CD8-positive, alpha-beta memory T cell (primary cell): ENCODE data around the gene MAN2A1. TPM values are rescaled to one million over a fixed set of nuclear protein-coding genes. Genes with fewer than 3 reads are reported as not detected.
"Not testable (repeated sequence)": the region's sequence is repeated elsewhere in the genome, so short reads cannot be mapped to it uniquely, and the experiment has no call there.

Experiments used
- CTCF ChIA-PET: fragments of 350-600 bp; sonication (Branson Sonifier 250); formaldehyde crosslinking; loops from one replicate; lab custom pipeline; 2021; ENCODE audit warnings: antibody characterized with exemption; lab: Charles Lee
- POLR2A ChIA-PET: fragments of 350-600 bp; sonication (Branson Sonifier 250); formaldehyde crosslinking; loops from one replicate; lab custom pipeline; 2021; ENCODE audit warnings: antibody characterized with exemption; lab: Charles Lee
- DNase-seq, 5 donors: peaks; one replicate each; pipeline versions ENCODE4 v3.0.0 to v3.0.0-alpha.2; 2020 to 2022; ENCODE audit warnings: mixed read lengths in 1 of 5
- H3K27ac ChIP-seq: one replicate; pipeline ENCODE4 v1.7.0; 2013; ENCODE audit warnings: low read depth, mild to moderate bottlenecking, low read length, moderate library complexity
- H3K27me3 ChIP-seq: 2 replicates; pipeline ENCODE4 v1.7.0; 2013; ENCODE audit warnings: low read length, mild to moderate bottlenecking; ENCODE audit not compliant: insufficient read depth, poor library complexity, severe bottlenecking
- H3K36me3 ChIP-seq: 2 replicates; pipeline ENCODE4 v1.7.0; 2013; ENCODE audit warnings: mild to moderate bottlenecking, low read length, moderate library complexity; ENCODE audit not compliant: insufficient read depth
- H3K4me1 ChIP-seq: 2 replicates; pipeline ENCODE4 v1.7.0; 2013; ENCODE audit warnings: mild to moderate bottlenecking, low read length, moderate library complexity; ENCODE audit not compliant: insufficient read depth
- H3K4me3 ChIP-seq: 2 replicates; pipeline ENCODE4 v1.7.0; 2013; ENCODE audit warnings: mild to moderate bottlenecking, low read length
- H3K9me3 ChIP-seq: 2 replicates; pipeline ENCODE4 v1.7.0; 2013; ENCODE audit warnings: mild to moderate bottlenecking, low read length
- H3K27ac Mint-ChIP-seq, 8 donors: one replicate each; pipeline ENCODE4 v1.8.0; 2020 to 2021; ENCODE audit warnings: mixed read lengths in 8 of 8, mild to moderate bottlenecking in 6 of 8, inconsistent platforms in 3 of 8, moderate library complexity in 3 of 8
- H3K27me3 Mint-ChIP-seq, 2 donors: one replicate each; pipeline ENCODE4 v1.8.0; 2020 to 2021; ENCODE audit warnings: mixed read lengths in 2 of 2, mild to moderate bottlenecking in 1 of 2, moderate library complexity in 1 of 2
- H3K36me3 Mint-ChIP-seq, 3 donors: one replicate each; pipeline ENCODE4 v1.8.0; 2020 to 2021; ENCODE audit warnings: mixed read lengths in 3 of 3, inconsistent platforms in 1 of 3, mild to moderate bottlenecking in 1 of 3
- H3K4me1 Mint-ChIP-seq, 3 donors: one replicate each; pipeline ENCODE4 v1.8.0; 2020 to 2021; ENCODE audit warnings: mixed read lengths in 3 of 3, inconsistent platforms in 1 of 3, mild to moderate bottlenecking in 1 of 3
- H3K4me3 Mint-ChIP-seq, 7 donors: one replicate each; pipeline ENCODE4 v1.8.0; 2020 to 2021; ENCODE audit warnings: mixed read lengths in 7 of 7, mild to moderate bottlenecking in 6 of 7, moderate library complexity in 4 of 7, inconsistent platforms in 2 of 7
- H3K9me3 Mint-ChIP-seq, 5 donors: one replicate each; pipeline ENCODE4 v1.8.0; 2020 to 2022; ENCODE audit warnings: mixed read lengths in 5 of 5, mild to moderate bottlenecking in 3 of 5, moderate library complexity in 2 of 5, inconsistent platforms in 1 of 5
- polyA plus RNA-seq: library from polyadenylated mRNA; unstranded; fragments of 300-500 nt; fragmentation: Illumina TruSeq; gene quantifications from one replicate; pipeline ENCODE4 v1.2.3, GENCODE V29; 2021
- total RNA-seq, 2 experiments: library from RNA; stranded (reverse); gene quantifications; one replicate each; pipeline ENCODE4 v1.2.3, GENCODE V29; 2021

The MAN2A1 gene
- total and polyA plus RNA-seq, 3 experiments from 2014 or later, result 28.1 to 30.8 (median 28.9) TPM

DNA sequence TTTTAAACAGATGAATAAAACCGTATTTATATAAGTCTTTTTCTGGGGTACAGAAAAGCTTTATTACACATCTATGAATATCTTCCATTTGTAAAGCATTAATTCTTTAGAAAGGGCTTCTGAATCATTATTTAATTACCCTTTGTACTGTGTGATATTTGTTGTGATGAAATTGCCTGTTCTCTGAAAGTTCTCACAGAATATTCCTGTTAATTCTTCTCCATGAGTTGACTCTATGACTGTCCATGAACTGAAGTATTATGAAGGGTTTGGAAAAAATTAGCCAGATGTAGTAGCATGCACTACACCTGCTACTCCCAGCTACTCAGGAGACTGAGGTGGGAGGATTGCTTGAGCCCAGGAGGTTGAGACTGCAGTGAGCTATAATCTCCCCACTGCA is 127.0 kb downstream of the MAN2A1 start:
- POLR2A ChIA-PET, result no interaction called here
- peak overlapping the region in 1 of 8 donors; percentile 14 for H3K27ac Mint-ChIP-seq
- H3K4me3 Mint-ChIP-seq, result no peak overlapping the region
- no peak for DNase-seq
- H3K36me3 Mint-ChIP-seq, result peaks cover 12 to 70% (median 17%) of the 10 kb centered on the region in 3 donors
- Histone ChIP-seq H3K4me1 (no peaks in the 10 kb centered on the region), H3K27me3 (no peaks in the 10 kb centered on the region), H3K9me3 (no peaks in the 10 kb centered on the region), H3K4me3 (no peak overlapping the region), H3K27ac (no peak overlapping the region), H3K36me3 (peaks cover 17% of the 10 kb centered on the region)
- H3K27me3 Mint-ChIP-seq, result no peaks in the 10 kb centered on the region
- CTCF ChIA-PET, result no interaction called here
- peaks cover 0 to 11% (median 3%) of the 10 kb centered on the region in 3 donors for H3K4me1 Mint-ChIP-seq
- no peaks in the 10 kb centered on the region for H3K9me3 Mint-ChIP-seq

DNA sequence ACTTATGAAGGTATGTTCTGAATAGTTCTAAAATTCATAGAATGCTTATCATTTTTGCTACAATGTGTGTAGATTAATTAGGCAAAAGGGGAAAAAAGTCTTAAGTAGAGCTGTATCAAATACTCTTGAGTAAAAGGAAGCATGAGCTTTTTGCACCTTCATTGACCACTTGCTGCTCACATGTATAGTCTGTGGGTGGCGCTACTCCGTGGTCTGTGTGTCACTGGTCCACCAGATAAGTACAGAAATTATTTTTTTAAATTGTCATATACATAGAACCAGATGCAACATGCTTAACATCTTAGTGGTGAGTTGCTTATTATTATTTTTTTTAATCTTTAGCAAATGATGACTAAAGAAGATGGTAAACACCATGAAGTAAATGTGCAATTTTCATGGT is 130.2 kb downstream of the MAN2A1 start:
- ChIA-PET POLR2A (no interaction called here), CTCF (no interaction called here)
- H3K36me3 Mint-ChIP-seq, result peaks cover 12 to 73% (median 15%) of the 10 kb centered on the region in 3 donors

GRCh38 chr5:109823597-109823996 is 133.9 kb downstream of the MAN2A1 start:
- Mint-ChIP-seq H3K4me3 (no peak overlapping the region), H3K27me3 (no peaks in the 10 kb centered on the region), H3K27ac (no peak overlapping the region), H3K4me1 (peaks cover 0 to 20% (median 7%) of the 10 kb centered on the region in 3 donors), H3K36me3 (peaks cover 18 to 78% (median 30%) of the 10 kb centered on the region in 3 donors), H3K9me3 (no peaks in the 10 kb centered on the region)
- no peak for DNase-seq
- H3K36me3 ChIP-seq, result peaks cover 9% of the 10 kb centered on the region
- H3K27me3 ChIP-seq, result no peaks in the 10 kb centered on the region
- H3K27ac ChIP-seq, result no peak overlapping the region
- ChIA-PET POLR2A (no interaction called here), CTCF (interaction anchor here (1.8 kb wide), 1 partner anchor 16 kb away, joined by 4 read pairs; no protein-coding TSS in a partner anchor)
- no peaks in the 10 kb centered on the region for H3K9me3 ChIP-seq
- H3K4me1 ChIP-seq, result no peaks in the 10 kb centered on the region
- no peak overlapping the region for H3K4me3 ChIP-seq

More for the DNA sequence above, 130.2 kb downstream of the MAN2A1 start:
- no peak for DNase-seq
- H3K9me3 ChIP-seq, result no peaks in the 10 kb centered on the region
- H3K27ac Mint-ChIP-seq, result no peak overlapping the region
- no peak overlapping the region for H3K4me3 ChIP-seq
- H3K36me3 ChIP-seq, result peaks cover 14% of the 10 kb centered on the region
- no peak overlapping the region for H3K27ac ChIP-seq
- no peak overlapping the region for H3K4me3 Mint-ChIP-seq
- H3K27me3 ChIP-seq, result no peaks in the 10 kb centered on the region
- no peaks in the 10 kb centered on the region for H3K4me1 ChIP-seq
- no peaks in the 10 kb centered on the region for H3K27me3 Mint-ChIP-seq
- H3K4me1 Mint-ChIP-seq, result peaks cover 0 to 11% (median 2%) of the 10 kb centered on the region in 3 donors
- no peaks in the 10 kb centered on the region for H3K9me3 Mint-ChIP-seq

- ChIA-PET POLR2A (no interaction called here), CTCF (no interaction called here)
- H3K27me3 ChIP-seq, result no peaks in the 10 kb centered on the region
- no peaks in the 10 kb centered on the region for H3K4me1 ChIP-seq
- H3K27ac ChIP-seq, result no peak overlapping the region
- peaks cover 5% of the 10 kb centered on the region for H3K36me3 ChIP-seq
- no peak for DNase-seq
- Mint-ChIP-seq H3K4me1 (peaks cover 8 to 28% (median 9%) of the 10 kb centered on the region in 3 donors), H3K36me3 (peaks cover 19 to 77% (median 33%) of the 10 kb centered on the region in 3 donors), H3K4me3 (no peak overlapping the region), H3K9me3 (no peaks in the 10 kb centered on the region), H3K27me3 (no peaks in the 10 kb centered on the region), H3K27ac (peak overlapping the region in 4 of 8 donors; percentile 17 to 89 (median 44))
- no peak overlapping the region for H3K4me3 ChIP-seq
- no peaks in the 10 kb centered on the region for H3K9me3 ChIP-seq
Observed at GRCh38 chr5:109825450-109825849, 135.7 kb downstream of the MAN2A1 start.

DNA sequence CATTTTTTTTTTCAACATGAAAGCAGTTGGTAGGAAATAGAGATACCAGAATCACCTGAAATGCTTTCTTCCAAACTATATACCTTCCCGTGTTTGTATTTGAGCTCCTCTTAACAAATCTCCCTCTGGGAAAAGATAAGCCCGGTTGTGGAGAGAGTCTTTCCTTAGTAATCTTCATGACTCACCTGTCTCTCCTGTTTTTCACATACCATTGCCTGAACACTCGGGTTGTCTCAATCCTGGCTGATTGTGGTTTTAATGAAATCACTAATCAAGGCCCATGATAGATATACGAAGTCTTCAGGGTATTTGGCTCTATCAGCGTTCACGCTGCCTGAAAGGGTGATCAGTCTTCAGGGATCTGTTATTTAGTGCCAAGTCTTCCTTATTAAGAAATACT is 136.7 kb downstream of the MAN2A1 start:
- DNase-seq, result no peak
- Mint-ChIP-seq H3K27ac (peak overlapping the region in 1 of 8 donors; percentile 51), H3K9me3 (no peaks in the 10 kb centered on the region), H3K27me3 (no peaks in the 10 kb centered on the region), H3K4me1 (peaks cover 11 to 28% (median 17%) of the 10 kb centered on the region in 3 donors), H3K36me3 (peaks cover 16 to 74% (median 30%) of the 10 kb centered on the region in 3 donors), H3K4me3 (no peak overlapping the region)
- Histone ChIP-seq H3K27me3 (no peaks in the 10 kb centered on the region), H3K27ac (no peak overlapping the region), H3K36me3 (peaks cover 3% of the 10 kb centered on the region), H3K9me3 (no peaks in the 10 kb centered on the region), H3K4me3 (no peak overlapping the region), H3K4me1 (no peaks in the 10 kb centered on the region)
- ChIA-PET POLR2A (no interaction called here), CTCF (no interaction called here)

DNA sequence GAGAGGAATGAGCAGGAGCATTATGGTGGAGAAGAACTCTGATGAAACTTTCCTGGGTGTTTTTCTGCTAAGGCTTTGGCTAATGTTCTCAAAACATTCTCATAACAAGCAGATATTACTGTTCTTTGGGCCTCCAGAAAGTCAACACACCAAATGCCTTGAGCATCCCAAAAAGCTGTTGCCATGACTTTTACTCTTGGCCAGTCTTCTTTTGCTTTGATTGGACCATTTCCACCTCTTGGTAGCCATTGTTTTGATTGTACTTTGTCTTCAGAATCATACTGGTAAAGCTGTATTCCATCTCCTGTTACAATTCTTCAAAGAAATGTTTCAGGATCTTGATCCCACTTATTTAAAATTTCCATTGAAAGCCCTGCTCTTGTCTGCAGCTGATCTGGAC is 139.6 kb downstream of the MAN2A1 start:
- H3K9me3 ChIP-seq, result no peaks in the 10 kb centered on the region
- Mint-ChIP-seq H3K36me3 (peaks cover 22 to 65% (median 32%) of the 10 kb centered on the region in 3 donors), H3K27me3 (no peaks in the 10 kb centered on the region), H3K9me3 (no peaks in the 10 kb centered on the region), H3K27ac (no peak overlapping the region), H3K4me1 (peaks cover 19 to 33% (median 23%) of the 10 kb centered on the region in 3 donors), H3K4me3 (no peak overlapping the region)
- CTCF ChIA-PET, result no interaction called here
- H3K36me3 ChIP-seq, result no peaks in the 10 kb centered on the region
- POLR2A ChIA-PET, result no interaction called here
- DNase-seq, result no peak
- H3K4me1 ChIP-seq, result no peaks in the 10 kb centered on the region
- H3K27me3 ChIP-seq, result no peaks in the 10 kb centered on the region
- H3K27ac ChIP-seq, result no peak overlapping the region
- H3K4me3 ChIP-seq, result no peak overlapping the region

DNA sequence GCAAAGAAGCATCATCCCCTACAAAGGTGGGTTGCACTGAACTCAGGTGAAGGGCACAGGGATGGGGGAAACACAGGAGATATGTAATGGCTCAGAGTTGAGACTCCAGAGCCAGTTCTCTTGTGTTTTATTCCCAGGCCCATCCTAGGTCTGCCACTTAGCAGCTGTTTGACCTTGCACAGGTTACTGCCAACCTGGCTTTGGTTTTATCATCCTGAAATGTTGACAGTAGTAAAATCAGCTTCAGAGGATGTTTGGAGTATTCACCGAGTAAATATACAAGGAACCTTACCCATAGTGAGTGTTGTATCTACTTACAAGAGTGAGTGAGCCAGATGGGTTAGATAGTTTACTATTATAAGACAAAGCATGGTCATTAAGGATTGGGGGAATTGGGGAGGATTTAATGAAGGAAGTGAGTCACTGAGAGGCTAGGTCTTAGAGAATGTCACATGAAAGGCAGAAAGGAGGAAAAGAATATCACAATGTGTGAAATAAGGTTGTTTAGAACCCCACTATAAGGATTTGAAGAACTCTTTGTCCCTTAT is 141.3 kb downstream of the MAN2A1 start:
- Histone ChIP-seq H3K4me1 (no peaks in the 10 kb centered on the region), H3K36me3 (no peaks in the 10 kb centered on the region), H3K4me3 (no peak overlapping the region), H3K27me3 (no peaks in the 10 kb centered on the region), H3K9me3 (no peaks in the 10 kb centered on the region), H3K27ac (no peak overlapping the region)
- Mint-ChIP-seq H3K4me3 (no peak overlapping the region), H3K27me3 (no peaks in the 10 kb centered on the region), H3K4me1 (peaks cover 19 to 30% (median 23%) of the 10 kb centered on the region in 3 donors), H3K27ac (peak overlapping the region in 4 of 8 donors; percentile 0 to 38 (median 6)), H3K9me3 (no peaks in the 10 kb centered on the region), H3K36me3 (peaks cover 29 to 63% (median 33%) of the 10 kb centered on the region in 3 donors)
- DNase-seq, result no peak
- CTCF ChIA-PET, result no interaction called here
- POLR2A ChIA-PET, result no interaction called here

GRCh38 chr5:109832207-109833188 is 142.8 kb downstream of the MAN2A1 start:
- DNase-seq, H3K4me1 ChIP-seq, POLR2A ChIA-PET, H3K9me3 Mint-ChIP-seq, H3K9me3 ChIP-seq, H3K4me3 ChIP-seq, H3K36me3 ChIP-seq, H3K27me3 ChIP-seq, CTCF ChIA-PET, H3K27ac ChIP-seq, H3K27me3 Mint-ChIP-seq, H3K4me3 Mint-ChIP-seq: not testable (repeated sequence)
- H3K36me3 Mint-ChIP-seq, result peaks cover 29 to 59% (median 30%) of the 10 kb centered on the region in 3 donors
- peak overlapping the region in 1 of 8 donors; percentile 60 for H3K27ac Mint-ChIP-seq
- H3K4me1 Mint-ChIP-seq, result peaks cover 19 to 24% (median 23%) of the 10 kb centered on the region in 3 donors
